ENCODE data around the gene PACS2.

PACS2 gene

GRCh38 chr14:105415481-105416428 lies 101.2 kb downstream of the PACS2 start:
- H3K4me2 ChIP-seq = peak overlapping the region; percentile 78
- H3K27ac ChIP-seq = no peak overlapping the region
- TF ChIP-seq Cebpa-rat (IDR thresholded peaks at IDR 0.05) = no peak
- H3K4me1 ChIP-seq = peaks cover 69% of the 10 kb centered on the region
- peak overlapping the region; percentile 71; the same call in 1 of the 2 replicates for H3K9ac ChIP-seq
- H3K27me3 ChIP-seq = peaks cover 47% of the 10 kb centered on the region
- no peaks in the 10 kb centered on the region for H3K36me3 ChIP-seq
- H3K9me3 ChIP-seq = no peaks in the 10 kb centered on the region
- H3K4me3 ChIP-seq = peak overlapping the region; percentile 70
- peaks cover 30% of the 10 kb centered on the region for H4K20me1 ChIP-seq

DNA sequence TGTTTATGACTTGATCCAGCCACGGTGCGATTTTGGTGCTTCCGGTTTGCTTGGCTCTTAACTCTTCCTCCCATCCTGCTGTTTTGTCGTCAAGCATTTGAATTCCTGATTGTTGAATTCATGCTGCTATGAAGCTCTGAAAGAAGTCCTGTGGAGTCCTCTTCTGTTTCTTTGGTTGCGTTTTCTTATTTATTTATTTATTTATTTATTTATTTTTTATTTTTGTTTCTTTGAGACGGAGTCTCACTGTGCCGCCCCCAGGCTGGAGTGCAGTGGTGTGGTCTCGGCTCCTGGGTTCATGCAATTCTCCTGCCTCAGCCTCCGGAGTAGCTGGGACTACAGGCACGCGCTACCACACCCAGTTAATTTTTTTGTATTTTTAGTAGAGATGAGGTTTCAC lies 102.1 kb downstream of the PACS2 start:
- no peak for TF ChIP-seq Cebpa-rat (IDR thresholded peaks at IDR 0.05)
- no peaks in the 10 kb centered on the region for H3K36me3 ChIP-seq
- no peak overlapping the region for H3K27ac ChIP-seq
- no peak overlapping the region for H3K4me3 ChIP-seq
- H4K20me1 ChIP-seq = peaks cover 31% of the 10 kb centered on the region
- H3K4me1 ChIP-seq = peaks cover 70% of the 10 kb centered on the region
- peaks cover 39% of the 10 kb centered on the region for H3K27me3 ChIP-seq
- H3K9ac ChIP-seq = no peak overlapping the region
- no peaks in the 10 kb centered on the region for H3K9me3 ChIP-seq
- H3K4me2 ChIP-seq = no peak overlapping the region

DNA sequence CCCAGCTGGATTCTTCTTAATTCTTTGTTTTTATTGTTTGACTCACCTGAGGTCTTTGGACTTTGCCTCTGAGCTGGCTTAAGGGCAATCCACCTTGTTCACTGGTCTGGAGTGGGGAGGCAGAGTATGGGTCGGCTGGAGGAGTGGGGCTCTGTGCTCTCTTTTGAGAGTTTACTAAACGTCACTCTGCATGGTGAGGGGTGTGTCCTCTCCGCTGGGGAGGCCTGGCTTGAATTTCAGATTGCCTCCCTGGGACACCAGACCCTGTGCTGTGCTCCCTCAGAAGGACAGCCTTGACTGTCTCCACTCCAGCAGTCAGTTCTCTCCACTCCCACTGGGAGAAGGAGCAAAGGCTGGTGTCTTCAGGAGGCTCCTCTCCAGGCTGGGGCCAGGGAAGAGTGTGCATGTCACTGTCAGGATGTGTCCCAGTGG lies 103.2 kb downstream of the PACS2 start:
- peaks cover 34% of the 10 kb centered on the region for H4K20me1 ChIP-seq
- peak overlapping the region; percentile 97 for H3K4me2 ChIP-seq
- no peak overlapping the region for H3K9ac ChIP-seq
- no peak for TF ChIP-seq Cebpa-rat (IDR thresholded peaks at IDR 0.05)
- H3K27ac ChIP-seq = no peak overlapping the region
- H3K4me1 ChIP-seq = peaks cover 74% of the 10 kb centered on the region
- peaks cover 9% of the 10 kb centered on the region for H3K36me3 ChIP-seq
- H3K4me3 ChIP-seq = no peak overlapping the region
- H3K9me3 ChIP-seq = no peaks in the 10 kb centered on the region
- H3K27me3 ChIP-seq = peaks cover 30% of the 10 kb centered on the region

DNA sequence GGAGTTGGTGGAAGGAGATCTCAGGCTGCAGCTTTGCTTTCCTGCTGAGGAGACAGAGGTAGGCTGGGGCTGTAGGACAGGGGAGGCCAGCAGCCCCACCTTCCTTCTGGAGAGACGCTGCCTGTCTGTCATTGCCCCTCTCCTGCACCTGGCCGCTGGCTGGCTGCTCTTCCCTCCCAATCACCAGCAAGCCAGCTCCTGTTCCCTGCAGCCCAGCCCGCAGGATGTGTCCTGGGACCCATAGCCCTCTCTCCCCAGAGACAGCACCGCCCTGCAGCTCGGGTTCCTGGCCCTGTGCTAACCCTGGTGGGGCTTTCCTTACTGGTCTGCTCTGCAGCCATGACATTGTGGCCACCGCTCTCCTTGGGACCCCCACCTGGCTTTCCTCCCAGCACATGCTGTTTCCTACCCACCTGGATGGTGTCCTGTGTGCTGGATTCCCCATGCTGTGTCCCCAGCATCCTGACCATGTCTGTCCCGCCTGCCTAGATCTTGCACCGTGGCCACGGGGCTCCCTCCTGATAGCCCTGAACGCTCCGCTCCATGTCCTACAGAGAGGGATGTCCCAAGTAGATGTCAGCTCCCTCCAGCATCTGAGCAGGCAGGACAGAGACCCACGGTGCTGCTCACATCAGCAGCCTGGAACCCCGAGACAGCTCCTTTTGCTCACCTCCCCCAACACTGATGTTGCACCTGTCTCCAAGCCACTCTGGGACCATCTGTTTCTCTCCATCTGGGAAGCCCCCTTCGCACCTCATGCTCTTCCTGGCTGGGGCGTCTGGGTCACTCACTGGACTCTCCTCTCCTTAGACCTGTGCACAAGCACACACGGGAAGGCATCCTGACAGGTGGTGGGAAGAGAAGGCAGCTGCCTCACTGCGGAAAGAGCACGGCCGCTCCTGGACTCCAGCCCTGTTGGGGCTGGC lies 104.0 kb downstream of the PACS2 start:
- peak overlapping the region; percentile 89 for H3K9ac ChIP-seq
- peaks cover 17% of the 10 kb centered on the region for H3K36me3 ChIP-seq
- peaks cover 34% of the 10 kb centered on the region for H4K20me1 ChIP-seq
- TF ChIP-seq Cebpa-rat (IDR thresholded peaks at IDR 0.05) = no peak
- peaks cover 74% of the 10 kb centered on the region for H3K4me1 ChIP-seq
- peak overlapping the region; percentile 97 for H3K4me2 ChIP-seq
- peak overlapping the region; percentile 93 for H3K27ac ChIP-seq
- peaks cover 22% of the 10 kb centered on the region for H3K27me3 ChIP-seq
- no peaks in the 10 kb centered on the region for H3K9me3 ChIP-seq
- H3K4me3 ChIP-seq = peak overlapping the region; percentile 76

DNA sequence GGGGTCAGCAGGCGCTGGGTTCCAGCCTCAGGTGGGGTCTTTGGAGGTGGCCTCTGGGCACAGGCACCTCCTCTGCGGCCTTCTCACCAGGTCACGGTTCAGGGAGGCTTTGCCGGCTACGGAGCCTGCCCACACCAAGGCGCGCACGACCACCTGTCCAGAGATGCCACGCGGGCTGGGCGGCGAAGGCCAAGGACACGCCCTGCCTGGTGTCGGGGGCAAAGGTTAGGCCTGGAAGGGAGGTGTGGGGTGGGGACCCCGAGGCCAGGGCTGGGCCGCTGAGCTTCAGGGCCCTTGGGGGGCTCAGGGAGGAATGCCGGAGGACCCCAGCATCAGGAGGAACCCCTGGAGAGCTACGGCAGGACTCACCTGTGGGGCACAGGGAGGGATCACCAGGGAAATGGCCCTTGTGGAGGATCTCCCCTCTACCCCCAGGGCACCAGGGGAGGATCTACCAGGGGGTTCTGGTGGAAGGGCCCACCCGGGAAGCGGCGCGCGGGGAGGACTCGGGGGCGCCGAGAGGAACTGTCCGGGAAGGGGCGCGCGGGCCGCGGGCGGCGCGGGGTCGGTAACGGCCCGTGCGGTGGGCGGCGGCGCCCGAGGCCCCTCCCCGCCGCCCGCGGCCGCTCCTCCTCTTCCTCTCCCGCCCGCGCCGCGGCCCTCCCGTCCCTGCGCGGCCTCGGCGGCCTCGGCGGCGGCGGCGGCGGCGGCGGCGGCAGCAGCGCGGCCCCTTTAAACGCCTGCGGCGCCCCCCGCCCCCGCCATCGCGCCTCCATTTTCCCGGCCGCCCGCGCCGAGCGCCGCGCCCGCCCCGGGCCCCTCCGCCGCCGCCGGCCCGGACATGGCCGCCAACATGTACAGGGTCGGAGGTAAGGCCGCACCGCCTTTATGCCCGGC lies 104.9 kb downstream of the PACS2 start, which contains the start of gene MTA1:
Gene MTA1, plus strand, starts transcription at position 633 of the 897 bp plus-strand sequence. Its CDS starts 209 bp downstream, at position 842.
- Histone ChIP-seq H3K27ac (peak within 1 kb of the TSS; percentile 97), H3K36me3 (peaks cover 26% of the 10 kb centered on the region), H3K9me3 (no peaks in the 10 kb centered on the region), H3K4me3 (peak within 1 kb of the TSS; percentile 94), H3K27me3 (peaks cover 13% of the 10 kb centered on the region), H3K9ac (peak within 1 kb of the TSS; percentile 98), H3K4me2 (peak within 1 kb of the TSS; percentile 100), H4K20me1 (peaks cover 41% of the 10 kb centered on the region), H3K4me1 (peaks cover 74% of the 10 kb centered on the region)
- TF ChIP-seq Cebpa-rat (IDR thresholded peaks at IDR 0.05) = no peak

DNA sequence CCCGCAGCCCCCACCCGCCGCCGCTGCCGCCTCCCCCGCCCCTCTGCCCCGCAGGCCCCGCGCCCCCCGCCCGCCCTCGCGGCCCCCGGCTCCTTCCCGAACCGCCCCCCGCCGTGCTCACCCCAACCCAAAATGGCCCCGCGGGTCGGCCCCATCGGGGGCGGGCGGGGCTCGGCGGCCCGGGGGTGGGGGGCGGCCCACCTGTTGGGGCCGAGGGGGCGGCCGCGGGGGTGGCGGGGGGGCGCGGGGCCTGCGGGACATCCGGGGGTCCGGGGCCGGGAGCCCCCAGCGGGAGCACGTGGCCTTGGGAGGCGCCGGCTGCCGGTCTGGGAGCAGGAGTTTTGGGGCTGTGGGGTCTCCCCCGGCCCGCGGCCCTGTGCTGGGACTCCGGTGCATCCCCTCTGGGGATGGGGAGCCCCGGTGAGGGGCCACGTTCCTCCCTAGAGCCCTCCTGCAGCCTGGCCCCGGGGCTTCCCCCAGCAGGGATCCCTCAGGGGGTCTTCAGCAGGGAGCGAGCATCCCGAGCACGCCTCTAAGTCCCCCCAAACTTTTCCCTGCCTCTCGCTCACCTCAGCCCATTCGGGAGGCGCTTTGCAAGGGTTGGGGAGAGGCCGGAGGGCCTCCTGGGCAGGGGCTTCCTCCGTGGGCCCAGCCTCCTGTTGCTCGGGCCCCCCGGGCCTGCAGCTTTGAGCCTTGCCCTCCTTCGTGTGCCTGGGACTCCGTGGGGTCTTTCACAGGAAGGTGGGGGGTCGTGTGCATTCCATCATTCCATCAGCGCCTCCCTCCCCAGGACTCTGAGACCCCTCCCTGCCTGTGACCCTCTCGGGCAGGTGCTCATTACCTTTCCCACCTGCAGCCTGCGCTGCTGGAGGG lies 105.8 kb downstream of the PACS2 start:
- peaks cover 73% of the 10 kb centered on the region for H3K4me1 ChIP-seq
- no peaks in the 10 kb centered on the region for H3K9me3 ChIP-seq
- H3K4me3 ChIP-seq = peak overlapping the region; percentile 94
- H3K27me3 ChIP-seq = peaks cover 5% of the 10 kb centered on the region; the same call in 1 of the 2 replicates
- peak overlapping the region; percentile 100 for H3K4me2 ChIP-seq
- peaks cover 50% of the 10 kb centered on the region for H4K20me1 ChIP-seq
- H3K27ac ChIP-seq = peak overlapping the region; percentile 97
- peak overlapping the region; percentile 98 for H3K9ac ChIP-seq
- H3K36me3 ChIP-seq = peaks cover 35% of the 10 kb centered on the region
- TF ChIP-seq Cebpa-rat (IDR thresholded peaks at IDR 0.05) = no peak

- no peak for TF ChIP-seq Cebpa-rat (IDR thresholded peaks at IDR 0.05)
- peaks cover 41% of the 10 kb centered on the region for H3K36me3 ChIP-seq
- H3K4me3 ChIP-seq = peak overlapping the region; percentile 94
- no peaks in the 10 kb centered on the region for H3K9me3 ChIP-seq
- peak overlapping the region; percentile 97 for H3K27ac ChIP-seq
- peak overlapping the region; percentile 98 for H3K9ac ChIP-seq
- H3K27me3 ChIP-seq = no peaks in the 10 kb centered on the region
- peaks cover 65% of the 10 kb centered on the region for H3K4me1 ChIP-seq
- peak overlapping the region; percentile 100 for H3K4me2 ChIP-seq
- H4K20me1 ChIP-seq = peaks cover 58% of the 10 kb centered on the region
Measured at GRCh38 chr14:105420974-105421674, 106.6 kb downstream of the PACS2 start.
